PFSK-1 (cell line): Measurements from ENCODE around the gene AMMECR1L.

ENCODE experiments used
- FOXP2 ChIP-seq: optimal IDR thresholded peaks from 2 replicates; pipeline ENCODE3; 2011; ENCODE audit warnings: borderline replicate concordance, control low read depth, inconsistent platforms; ENCODE audit not compliant: insufficient read depth; ENCODE audit errors: extremely low read length, extremely low read depth
- POLR2AphosphoS5 ChIP-seq: IDR thresholded peaks from 2 replicates; pipeline ENCODE4 v1.6.1; 2012; ENCODE audit warnings: low read depth, mild to moderate bottlenecking, control low read depth, low read length, moderate library complexity
- REST ChIP-seq, 2 experiments: IDR thresholded peaks; 2 replicates each; pipeline versions ENCODE4 v1.6.1 to v1.8.0; 2011 to 2012; ENCODE audit warnings: low read depth in 2 of 2, low read length in 2 of 2, control low read depth in 1 of 2, inconsistent platforms in 1 of 2, mild to moderate bottlenecking in 1 of 2, moderate library complexity in 1 of 2; ENCODE audit not compliant: insufficient read depth in 1 of 2
- SIN3A ChIP-seq: IDR thresholded peaks from 2 replicates; pipeline ENCODE4 v1.6.1; 2012; ENCODE audit warnings: mild to moderate bottlenecking, low read length, moderate library complexity, borderline replicate concordance; ENCODE audit not compliant: insufficient read depth
- TAF1 ChIP-seq: IDR thresholded peaks from 2 replicates; pipeline ENCODE4 v1.6.1; 2012; ENCODE audit warnings: low read length, control low read depth, borderline replicate concordance; ENCODE audit not compliant: insufficient read depth

AMMECR1L gene

GRCh38 chr2:127829845-127830246 lies 55.9 kb downstream of the AMMECR1L start:
- TF ChIP-seq SIN3A (no peak), TAF1 (no peak), FOXP2 (no peak), POLR2AphosphoS5 (no peak), REST (IDR thresholded peaks at IDR 0.05; ENCODE audit: insufficient read depth in 1 of 2, low read depth in 2 of 2, low read length in 2 of 2) (no peak)

- no peak for TF ChIP-seq FOXP2
- TF ChIP-seq POLR2AphosphoS5, result no peak
- no peak for TF ChIP-seq REST (IDR thresholded peaks at IDR 0.05; ENCODE audit: insufficient read depth in 1 of 2, low read depth in 2 of 2, low read length in 2 of 2)
- no peak for TF ChIP-seq SIN3A
- no peak for TF ChIP-seq TAF1
Measured at GRCh38 chr2:127826047-127826446, 59.7 kb downstream of the AMMECR1L start.

DNA sequence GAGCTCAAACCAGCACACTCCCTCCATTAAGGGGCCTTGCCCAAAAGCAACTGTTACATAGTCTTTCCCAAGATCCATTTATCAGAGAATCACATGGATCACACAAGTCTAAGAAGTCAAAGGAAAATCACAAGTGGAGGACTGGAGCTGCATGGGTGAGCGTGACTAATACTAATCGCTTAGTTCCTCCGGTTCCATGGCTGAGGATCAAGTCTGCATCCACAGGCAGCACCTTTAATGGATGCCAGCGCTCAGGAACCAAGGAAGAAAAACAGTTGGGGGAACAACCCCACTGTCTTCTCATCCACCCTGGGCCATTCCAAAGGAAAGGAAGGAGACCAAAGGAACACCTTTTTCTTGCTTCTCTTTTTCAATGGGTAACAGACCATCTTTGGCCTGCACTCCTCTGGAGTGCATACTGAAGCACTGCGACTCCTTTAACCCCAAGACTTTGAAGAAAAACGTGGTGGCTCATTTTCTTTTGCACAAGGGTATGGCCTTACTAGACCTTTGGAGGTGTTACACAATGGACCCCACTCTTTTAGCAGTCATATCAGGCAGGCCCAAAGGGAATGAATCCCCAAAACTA lies 65.6 kb downstream of the AMMECR1L start:
- no peak for TF ChIP-seq FOXP2
- TF ChIP-seq REST (IDR thresholded peaks at IDR 0.05; ENCODE audit: insufficient read depth in 1 of 2, low read depth in 2 of 2, low read length in 2 of 2), result no peak
- TF ChIP-seq POLR2AphosphoS5, result no peak
- no peak for TF ChIP-seq SIN3A
- no peak for TF ChIP-seq TAF1

GRCh38 chr2:127818794-127819425 lies 66.8 kb downstream of the AMMECR1L start:
- no peak for TF ChIP-seq REST (IDR thresholded peaks at IDR 0.05; ENCODE audit: insufficient read depth in 1 of 2, low read depth in 2 of 2, low read length in 2 of 2)
- no peak for TF ChIP-seq SIN3A
- TF ChIP-seq POLR2AphosphoS5, result no peak
- TF ChIP-seq FOXP2, result no peak
- TF ChIP-seq TAF1, result no peak
